ENCODE results near the gene DGKK. TPM values are rescaled to one million over a fixed set of nuclear protein-coding genes. Genes with fewer than 3 reads are reported as not detected.

The DGKK gene
- total RNA-seq, 1 donor from 2014 or later = 0.14 TPM

GRCh38 chrX:50484662-50485061 is 14.0 kb upstream of the DGKK start:
- Mint-ChIP-seq H3K4me1 (no peaks in the 10 kb centered on the region), H3K9me3 (peaks cover 11% of the 10 kb centered on the region)
- TF ChIP-seq CTCF (conservative IDR thresholded peaks at IDR 0.05) = no peak

GRCh38 chrX:50483283-50483682 is 12.7 kb upstream of the DGKK start:
- Mint-ChIP-seq H3K27ac (ENCODE audit: unreplicated experiment) (no peak overlapping the region), H3K4me1 (no peaks in the 10 kb centered on the region), H3K9me3 (peaks cover 11% of the 10 kb centered on the region), H3K36me3 (ENCODE audit: low read depth) (no peaks in the 10 kb centered on the region), H3K27me3 (ENCODE audit: low read depth) (peaks cover 12% of the 10 kb centered on the region), H3K4me3 (no peak overlapping the region)
- no peak for DNase-seq (ENCODE audit: low read depth, low spot score)
- no peak for TF ChIP-seq CTCF (conservative IDR thresholded peaks at IDR 0.05)

More at GRCh38 chrX:50484662-50485061, 14.0 kb upstream of the DGKK start:
- H3K27ac Mint-ChIP-seq (ENCODE audit: unreplicated experiment) = no peak overlapping the region
- H3K4me3 Mint-ChIP-seq = no peak overlapping the region
- DNase-seq (ENCODE audit: low read depth, low spot score) = no peak
- no peaks in the 10 kb centered on the region for H3K36me3 Mint-ChIP-seq (ENCODE audit: low read depth)
- H3K27me3 Mint-ChIP-seq (ENCODE audit: low read depth) = peaks cover 12% of the 10 kb centered on the region

DNA sequence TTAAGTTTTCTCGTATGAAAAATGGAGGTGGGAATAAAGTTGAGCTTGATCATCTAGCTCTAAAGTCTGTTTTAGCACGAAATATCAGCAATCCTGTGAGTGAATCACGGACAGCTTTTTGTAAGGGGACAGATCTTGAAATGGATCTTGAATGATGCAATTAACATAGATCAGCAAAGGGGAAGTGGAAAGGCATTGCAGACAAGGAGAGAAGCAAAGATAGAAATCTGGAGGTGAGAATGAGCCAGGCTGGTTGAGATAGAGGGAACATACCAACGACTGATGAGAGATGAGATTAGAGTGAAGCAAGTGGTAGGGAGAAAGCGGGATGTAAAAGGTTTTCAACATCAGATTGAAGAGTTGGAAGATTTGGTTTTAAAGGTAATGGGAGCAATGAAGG is 4.6 kb upstream of the DGKK start:
- peaks cover 5% of the 10 kb centered on the region for H3K4me1 Mint-ChIP-seq
- H3K9me3 Mint-ChIP-seq = no peaks in the 10 kb centered on the region
- H3K27me3 Mint-ChIP-seq (ENCODE audit: low read depth) = peaks cover 69% of the 10 kb centered on the region
- H3K36me3 Mint-ChIP-seq (ENCODE audit: low read depth) = no peaks in the 10 kb centered on the region
- DNase-seq (ENCODE audit: low read depth, low spot score) = no peak
- no peak overlapping the region for H3K4me3 Mint-ChIP-seq
- no peak for TF ChIP-seq CTCF (conservative IDR thresholded peaks at IDR 0.05)
- no peak overlapping the region for H3K27ac Mint-ChIP-seq (ENCODE audit: unreplicated experiment)

GRCh38 chrX:50471390-50471789 is 765 bp upstream of the DGKK start:
- TF ChIP-seq CTCF (conservative IDR thresholded peaks at IDR 0.05) = no peak
- Mint-ChIP-seq H3K4me3 (peak overlapping the region; percentile 67), H3K27ac (ENCODE audit: unreplicated experiment) (no peak overlapping the region), H3K27me3 (ENCODE audit: low read depth) (peaks cover 99% of the 10 kb centered on the region), H3K9me3 (no peaks in the 10 kb centered on the region), H3K36me3 (ENCODE audit: low read depth) (no peaks in the 10 kb centered on the region), H3K4me1 (peaks cover 10% of the 10 kb centered on the region)
- no peak for DNase-seq (ENCODE audit: low read depth, low spot score)

DNA sequence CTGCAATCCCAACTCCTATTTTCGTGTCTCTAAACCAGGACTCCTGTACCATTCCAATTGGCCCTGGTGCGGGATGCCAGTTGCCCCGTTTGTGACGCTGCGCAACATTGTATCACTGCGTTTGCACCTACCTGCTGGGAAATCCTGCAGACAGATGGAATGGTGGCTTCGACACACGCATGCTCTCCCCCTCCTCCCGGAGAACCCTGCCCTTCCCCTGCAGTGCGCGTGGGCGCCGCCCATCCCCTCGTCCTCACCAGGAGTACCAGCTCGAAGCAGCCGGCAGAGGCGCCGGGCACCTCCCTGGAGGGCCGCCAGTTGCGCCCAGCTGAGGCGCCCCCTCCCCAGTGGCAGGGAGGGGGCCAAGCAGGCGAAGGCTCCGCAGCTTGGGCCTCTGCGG is 1.4 kb downstream of the DGKK start:
- H3K36me3 Mint-ChIP-seq (ENCODE audit: low read depth) = no peaks in the 10 kb centered on the region
- no peak for DNase-seq (ENCODE audit: low read depth, low spot score)
- H3K27ac Mint-ChIP-seq (ENCODE audit: unreplicated experiment) = no peak overlapping the region
- H3K27me3 Mint-ChIP-seq (ENCODE audit: low read depth) = peaks cover 98% of the 10 kb centered on the region
- H3K4me3 Mint-ChIP-seq = no peak overlapping the region
- H3K9me3 Mint-ChIP-seq = no peaks in the 10 kb centered on the region
- TF ChIP-seq CTCF (conservative IDR thresholded peaks at IDR 0.05) = no peak
- peaks cover 10% of the 10 kb centered on the region for H3K4me1 Mint-ChIP-seq

DNA sequence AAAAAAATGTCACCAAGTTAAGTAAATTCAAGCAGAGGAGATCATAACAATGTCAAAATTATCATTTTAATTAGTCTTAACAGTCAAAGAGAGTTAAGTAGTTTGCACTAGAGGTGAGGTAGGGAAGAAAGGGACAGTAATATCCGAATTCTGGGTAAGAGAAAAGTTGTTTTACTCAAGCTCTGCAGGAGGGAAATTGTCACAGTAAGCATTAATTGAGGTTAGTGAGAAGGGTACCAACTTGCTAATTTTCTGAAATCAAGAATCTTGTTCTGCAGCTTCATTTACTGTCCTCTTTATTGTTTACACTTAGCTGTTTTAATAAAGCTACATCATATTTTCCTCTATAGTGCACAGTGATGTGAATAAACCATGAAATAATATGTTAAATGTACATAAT is 11.0 kb downstream of the DGKK start:
- H3K4me3 Mint-ChIP-seq = no peak overlapping the region
- TF ChIP-seq CTCF (conservative IDR thresholded peaks at IDR 0.05) = no peak
- peaks cover 53% of the 10 kb centered on the region for H3K27me3 Mint-ChIP-seq (ENCODE audit: low read depth)
- H3K27ac Mint-ChIP-seq (ENCODE audit: unreplicated experiment) = no peak overlapping the region
- H3K4me1 Mint-ChIP-seq = no peaks in the 10 kb centered on the region
- no peaks in the 10 kb centered on the region for H3K36me3 Mint-ChIP-seq (ENCODE audit: low read depth)
- no peaks in the 10 kb centered on the region for H3K9me3 Mint-ChIP-seq
- DNase-seq (ENCODE audit: low read depth, low spot score) = no peak

Data from neural crest cell (in vitro differentiated cells).